ENCODE results near the gene CUL1. TPM values are rescaled to one million over a fixed set of nuclear protein-coding genes. Genes with fewer than 3 reads are reported as not detected.

Gene CUL1
- total and polyA plus RNA-seq, 9 donors, result 31.9 to 51.3 (median 40.2) TPM

DNA sequence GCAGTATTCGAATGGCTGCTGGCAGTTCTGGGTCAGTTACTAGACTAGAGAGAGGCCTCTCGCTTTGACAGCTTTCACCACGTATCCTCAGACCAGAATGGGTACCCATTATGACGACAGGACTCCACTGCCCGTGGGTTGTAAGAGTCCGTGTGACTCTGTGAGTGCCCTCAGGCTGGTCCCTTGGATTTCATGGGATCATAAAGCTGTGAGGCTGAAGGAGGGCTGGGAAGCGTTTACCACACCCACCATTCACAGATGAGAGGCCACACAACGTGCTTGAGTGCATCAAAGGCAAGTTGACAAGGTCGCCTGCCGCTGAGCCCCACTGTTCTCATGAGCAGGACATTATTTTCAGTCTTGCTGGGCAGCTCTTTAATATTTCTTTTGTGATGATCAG is 98.1 kb downstream of the CUL1 start:
- Histone ChIP-seq H3K27ac (no peak overlapping the region), H3K4me3 (no peak overlapping the region), H3K4me1 (ENCODE audit: insufficient read depth) (no peaks in the 10 kb centered on the region), H3K36me3 (no peaks in the 10 kb centered on the region), H3K27me3 (no peaks in the 10 kb centered on the region), H3K9me3 (peaks cover 0 to 2% of the 10 kb centered on the region in 2 donors)
- TF ChIP-seq, protein P1, sequence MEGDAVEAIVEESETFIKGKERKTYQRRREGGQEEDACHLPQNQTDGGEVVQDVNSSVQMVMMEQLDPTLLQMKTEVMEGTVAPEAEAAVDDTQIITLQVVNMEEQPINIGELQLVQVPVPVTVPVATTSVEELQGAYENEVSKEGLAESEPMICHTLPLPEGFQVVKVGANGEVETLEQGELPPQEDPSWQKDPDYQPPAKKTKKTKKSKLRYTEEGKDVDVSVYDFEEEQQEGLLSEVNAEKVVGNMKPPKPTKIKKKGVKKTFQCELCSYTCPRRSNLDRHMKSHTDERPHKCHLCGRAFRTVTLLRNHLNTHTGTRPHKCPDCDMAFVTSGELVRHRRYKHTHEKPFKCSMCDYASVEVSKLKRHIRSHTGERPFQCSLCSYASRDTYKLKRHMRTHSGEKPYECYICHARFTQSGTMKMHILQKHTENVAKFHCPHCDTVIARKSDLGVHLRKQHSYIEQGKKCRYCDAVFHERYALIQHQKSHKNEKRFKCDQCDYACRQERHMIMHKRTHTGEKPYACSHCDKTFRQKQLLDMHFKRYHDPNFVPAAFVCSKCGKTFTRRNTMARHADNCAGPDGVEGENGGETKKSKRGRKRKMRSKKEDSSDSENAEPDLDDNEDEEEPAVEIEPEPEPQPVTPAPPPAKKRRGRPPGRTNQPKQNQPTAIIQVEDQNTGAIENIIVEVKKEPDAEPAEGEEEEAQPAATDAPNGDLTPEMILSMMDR (IDR thresholded peaks at IDR 0.05), result no peak
- TF ChIP-seq POLR2A (IDR thresholded peaks at IDR 0.05) (no peak), EP300 (IDR thresholded peaks at IDR 0.05) (no peak)
- DNase-seq, result no peak
- 86 to 89% (median 88%) methylated on average over 10 of the region's 10 CpGs for WGBS, 3 donors
- intact Hi-C loops (cut with DNase I), result no loop called here

DNA sequence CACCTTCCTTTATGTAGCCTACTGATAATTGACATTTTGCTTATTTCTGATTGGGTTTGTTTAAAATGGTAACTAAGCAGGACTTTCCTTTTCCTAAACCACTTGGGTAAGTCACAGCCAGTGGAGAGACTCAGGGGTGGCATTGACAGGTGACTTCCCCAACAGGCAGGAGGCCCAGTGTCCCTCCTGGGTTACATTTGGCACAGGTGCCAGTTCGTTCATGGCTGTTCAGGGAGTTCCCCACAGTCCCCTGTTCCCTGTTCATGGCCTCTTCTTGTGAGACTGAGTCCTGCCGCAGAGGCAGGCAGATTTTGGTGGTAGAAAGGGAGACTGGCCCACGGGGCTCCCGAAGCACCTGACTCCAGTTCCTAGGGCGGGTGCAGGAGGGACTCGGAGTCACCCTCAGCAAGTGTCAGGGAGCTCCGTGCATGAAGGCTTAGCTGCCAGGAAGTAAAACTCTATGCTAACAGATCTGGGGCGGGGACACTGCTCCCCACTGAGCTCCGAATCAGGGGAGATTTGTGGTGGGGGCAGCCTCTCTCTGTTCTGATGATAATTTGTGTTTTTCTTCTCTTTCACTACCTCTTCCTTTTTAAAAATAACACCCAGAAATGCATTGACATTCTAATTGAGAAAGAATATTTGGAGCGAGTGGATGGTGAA is 101.3 kb downstream of the CUL1 start:
- TF ChIP-seq, protein P1 (IDR thresholded peaks at IDR 0.05), result no peak
- TF ChIP-seq POLR2A (IDR thresholded peaks at IDR 0.05) (no peak), EP300 (IDR thresholded peaks at IDR 0.05) (no peak)
- Histone ChIP-seq H3K4me1 (ENCODE audit: insufficient read depth) (no peaks in the 10 kb centered on the region), H3K27ac (no peak overlapping the region), H3K9me3 (no peaks in the 10 kb centered on the region), H3K27me3 (no peaks in the 10 kb centered on the region), H3K36me3 (no peaks in the 10 kb centered on the region), H3K4me3 (no peak overlapping the region)
- 70 to 73% (median 72%) methylated on average over 10 of the region's 10 CpGs for WGBS, 3 donors
- DNase-seq, result no peak
- intact Hi-C loops (cut with DNase I), result no loop called here

DNA sequence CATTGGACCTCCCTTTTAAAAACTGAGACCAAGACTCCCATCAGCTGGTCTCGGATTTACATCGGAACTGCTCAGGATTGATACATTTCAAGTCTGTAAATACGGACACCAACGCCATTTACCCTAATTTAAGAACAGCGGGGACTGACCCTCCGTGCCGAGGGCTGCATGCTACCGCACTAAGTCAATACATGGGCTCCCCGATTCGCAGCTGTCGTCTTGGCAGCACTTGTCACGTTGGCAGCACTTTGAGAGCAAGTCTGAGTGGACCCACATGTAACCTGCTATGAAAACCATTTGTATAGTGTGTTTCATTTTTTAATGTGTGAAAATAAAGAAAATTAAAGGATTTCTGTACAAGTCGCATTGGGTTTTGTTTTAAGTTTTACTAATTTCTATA is 102.0 kb downstream of the CUL1 start:
- Histone ChIP-seq H3K4me3 (no peak overlapping the region), H3K4me1 (ENCODE audit: insufficient read depth) (no peaks in the 10 kb centered on the region), H3K36me3 (no peaks in the 10 kb centered on the region), H3K9me3 (no peaks in the 10 kb centered on the region), H3K27ac (no peak overlapping the region), H3K27me3 (no peaks in the 10 kb centered on the region)
- WGBS, 3 donors, result 69 to 79% (median 78%) methylated on average over 13 of the region's 13 CpGs
- intact Hi-C loops (cut with DNase I), result no loop called here
- DNase-seq, result no peak
- no peak for TF ChIP-seq POLR2A (IDR thresholded peaks at IDR 0.05)
- TF ChIP-seq, protein P1 (IDR thresholded peaks at IDR 0.05), result no peak
- no peak for TF ChIP-seq EP300 (IDR thresholded peaks at IDR 0.05)

DNA sequence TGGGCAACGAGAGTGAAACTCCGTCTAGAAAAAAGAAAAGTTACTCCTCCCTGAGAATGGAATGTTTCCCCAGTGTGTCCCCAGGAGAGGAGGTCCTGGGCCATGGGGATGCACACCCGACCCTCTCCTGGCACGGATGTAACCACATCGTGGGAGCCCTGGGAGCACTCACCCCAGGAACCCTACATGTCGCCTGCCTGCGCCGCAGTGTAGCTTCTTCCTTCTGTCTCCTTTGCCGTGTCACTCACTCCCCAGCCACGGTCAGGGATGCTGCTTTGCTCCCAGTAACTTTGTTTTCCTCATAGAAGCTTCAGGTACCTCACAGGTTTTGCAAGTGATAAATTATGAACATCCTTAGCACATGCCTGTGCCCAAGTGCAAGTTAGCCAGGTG is 103.4 kb downstream of the CUL1 start:
- no peak for TF ChIP-seq POLR2A (IDR thresholded peaks at IDR 0.05)
- TF ChIP-seq EP300 (IDR thresholded peaks at IDR 0.05), result no peak
- TF ChIP-seq, protein P1 (IDR thresholded peaks at IDR 0.05), result no peak
- intact Hi-C loops (cut with DNase I), result no loop called here
- Histone ChIP-seq H3K27me3 (no peaks in the 10 kb centered on the region), H3K9me3 (no peaks in the 10 kb centered on the region), H3K36me3 (no peaks in the 10 kb centered on the region), H3K27ac (no peak overlapping the region), H3K4me1 (ENCODE audit: insufficient read depth) (no peaks in the 10 kb centered on the region), H3K4me3 (no peak overlapping the region)
- no peak for DNase-seq
- 89 to 95% (median 93%) methylated on average over 10 of the region's 10 CpGs for WGBS, 3 donors

All from ovary (tissue), 9 donors.